Body of pancreas (tissue), 4 donors: ENCODE measurements around the gene LIF. TPM values are rescaled to one million over a fixed set of nuclear protein-coding genes. Genes with fewer than 3 reads are reported as not detected.

ENCODE experiments used
- ATAC-seq: fragments of 150-250 bp; one replicate; pipeline ENCODE4 v1.9.1; 2016
- DNase-seq, 4 donors: peaks; one replicate each; pipeline ENCODE4 v3.0.0-alpha.2; 2019
- H3K27ac ChIP-seq, 4 donors: fragments of 200-600 bp; sonication (generic); 1 replicate in 3 of 4; 2 replicates in 1 of 4; pipeline versions ENCODE4 v1.5.1 to v1.6.1; 2016 to 2019; ENCODE audit warnings: mild to moderate bottlenecking in 1 of 4, mixed read lengths in 1 of 4, moderate library complexity in 1 of 4
- H3K27me3 ChIP-seq, 2 donors: fragments of 200-600 bp; sonication (generic); one replicate each; pipeline ENCODE4 v1.6.0; 2016; ENCODE audit warnings: mild to moderate bottlenecking in 1 of 2
- H3K36me3 ChIP-seq, 2 donors: fragments of 200-600 bp; sonication (generic); replicated peaks in 1 of 2; 2 replicates each; pipeline ENCODE4 v1.5.1; 2016; ENCODE audit warnings: low read depth in 2 of 2; ENCODE audit not compliant: insufficient read depth in 1 of 2
- H3K4me1 ChIP-seq: fragments of 200-600 bp; sonication (generic); one replicate; pipeline ENCODE4 v1.6.0; 2016
- H3K4me3 ChIP-seq, 2 donors: fragments of 200-600 bp; sonication (generic); 1 replicate in 1 of 2; 2 replicates in 1 of 2; pipeline ENCODE4 v1.5.1; 2016 to 2019
- H3K9me3 ChIP-seq, 3 donors: fragments of 200-600 bp; sonication (generic); 1 replicate in 2 of 3; 2 replicates in 1 of 3; pipeline ENCODE4 v1.5.1; 2016
- CTCF ChIP-seq, 7 experiments: fragments of 450-650 bp in 4 of 7; fragments of 200-600 bp in 3 of 7; sonication (generic) in 3 of 7; IDR thresholded peaks; one replicate each; pipeline ENCODE4 v1.5.1; 2016 to 2019; ENCODE audit warnings: antibody characterized with exemption in 7 of 7
- POLR2A ChIP-seq, 3 donors: fragments of 450-650 bp; IDR thresholded peaks; one replicate each; pipeline ENCODE4 v1.6.1; 2016; ENCODE audit warnings: antibody characterized with exemption in 3 of 3, mild to moderate bottlenecking in 2 of 3
- WGBS, 2 donors: methylation state at CpG; one replicate each; pipeline ENCODE4 v1.1.5; 2017; 5-methylcytosine and 5-hydroxymethylcytosine counted together
- intact Hi-C: fragments of 100-400 bp; cut with DNase I; formaldehyde crosslinking; loops from one replicate; pipeline ENCODE4 v1.15.1; 2023
- total RNA-seq, 2 donors: library from RNA; depleted of rRNA; stranded (reverse); fragments of >200 nt; gene quantifications; one replicate each; pipeline ENCODE4 v1.1.0, GENCODE V29; 2016

LIF gene
- total RNA-seq, 2 donors from 2014 or later = 0.52 to 1.3 TPM

DNA sequence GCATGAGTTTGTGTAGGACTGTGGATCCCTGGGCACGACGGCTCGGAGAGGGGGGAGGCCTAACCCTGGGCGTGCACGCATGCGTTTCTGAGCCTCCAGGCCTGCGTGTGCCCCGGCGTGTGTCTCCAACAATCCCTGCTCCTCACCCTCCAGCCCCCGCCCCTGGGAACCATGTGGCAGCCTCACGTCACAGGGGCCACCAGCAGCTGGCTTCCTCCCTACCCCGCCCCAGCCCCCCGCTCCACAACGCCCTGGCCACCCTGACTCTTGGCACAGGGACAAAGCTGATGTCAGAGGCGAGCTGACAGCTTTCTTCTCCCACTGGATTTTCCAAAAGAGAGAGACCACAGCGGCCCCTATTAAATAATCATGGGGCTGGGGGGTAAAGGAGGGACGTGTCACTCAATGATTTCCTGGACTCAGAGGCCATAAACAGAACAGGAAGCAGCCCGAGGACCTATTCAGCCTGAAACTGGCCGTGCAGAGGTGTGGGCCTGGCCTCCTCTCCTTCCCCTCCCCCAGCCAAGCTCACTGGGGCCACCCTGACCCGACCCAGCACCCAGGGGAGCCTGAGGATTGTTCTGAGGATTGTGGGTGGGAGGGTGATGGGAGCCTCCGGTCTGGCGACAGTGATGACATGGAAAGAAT, 6.8 kb upstream of the LIF start:
- Histone ChIP-seq H3K27me3 (no peaks in the 10 kb centered on the region), H3K36me3 (no peaks in the 10 kb centered on the region), H3K4me1 (peaks cover 22% of the 10 kb centered on the region), H3K9me3 (no peaks in the 10 kb centered on the region), H3K4me3 (no peak overlapping the region), H3K27ac (peak overlapping the region in 3 of 4 donors; percentile 22 to 69 (median 29))
- peak in 1 of 3 donors; percentile 22 for TF ChIP-seq POLR2A (IDR thresholded peaks at IDR 0.05)
- no peak for TF ChIP-seq CTCF (IDR thresholded peaks at IDR 0.05)
- peak; percentile 60 to 80 (median 71) for DNase-seq
- intact Hi-C loops = no loop called here
- WGBS, 2 donors = 29 to 57% methylated on average over 15 to 21 of the region's 22 CpGs
- peak; percentile 37 for ATAC-seq

DNA sequence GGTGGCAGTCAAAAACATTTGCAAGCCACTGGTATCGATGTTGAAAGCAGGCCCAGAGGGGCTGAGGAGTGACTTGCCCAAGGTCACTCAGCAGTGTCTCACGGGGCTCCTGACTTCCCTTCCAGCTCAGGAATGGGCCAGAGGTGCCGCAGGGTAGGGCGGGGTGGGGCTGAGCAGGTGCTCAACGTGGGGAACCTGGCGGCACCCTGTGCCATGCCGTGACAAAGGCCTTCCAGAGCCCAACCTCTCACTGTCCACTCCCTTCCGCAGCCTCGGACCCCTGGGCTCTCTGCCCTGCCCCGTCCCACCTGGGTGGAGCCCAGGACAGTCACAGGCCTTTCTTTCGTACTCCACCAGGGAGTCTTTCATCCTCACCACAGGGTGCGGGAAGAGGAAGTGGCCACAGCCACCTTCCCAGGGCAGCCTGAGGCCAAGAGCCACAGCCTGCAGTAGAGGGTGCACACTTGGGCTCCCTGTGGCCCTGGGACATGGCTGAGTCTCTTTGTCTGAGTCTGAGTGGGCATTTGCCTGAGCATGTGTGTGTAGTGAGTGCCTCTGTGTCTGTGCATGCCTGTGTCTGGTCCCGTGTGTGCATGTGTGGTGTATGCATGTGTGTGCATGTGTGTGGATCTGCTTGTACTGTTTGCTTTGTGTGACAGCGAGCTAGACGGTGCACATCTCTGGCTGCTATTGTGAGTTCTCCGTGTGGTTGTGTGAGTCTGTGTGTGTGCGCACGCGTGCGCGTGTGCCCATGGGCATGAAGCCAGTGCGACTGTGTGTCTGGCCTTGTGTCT, 6.0 kb upstream of the LIF start:
- intact Hi-C loops = no loop called here
- H3K36me3 ChIP-seq = no peaks in the 10 kb centered on the region
- WGBS, 2 donors = 66 to 91% methylated on average over 10 to 22 of the region's 22 CpGs
- no peak overlapping the region for H3K4me3 ChIP-seq
- H3K4me1 ChIP-seq = peaks cover 22% of the 10 kb centered on the region
- DNase-seq (no peak), ATAC-seq (no peak)
- H3K9me3 ChIP-seq = no peaks in the 10 kb centered on the region
- peaks cover 0 to 2% of the 10 kb centered on the region in 2 donors for H3K27me3 ChIP-seq
- TF ChIP-seq POLR2A (IDR thresholded peaks at IDR 0.05) (no peak), CTCF (IDR thresholded peaks at IDR 0.05) (no peak)
- peak overlapping the region in 3 of 4 donors; percentile 22 to 69 (median 29) for H3K27ac ChIP-seq

DNA sequence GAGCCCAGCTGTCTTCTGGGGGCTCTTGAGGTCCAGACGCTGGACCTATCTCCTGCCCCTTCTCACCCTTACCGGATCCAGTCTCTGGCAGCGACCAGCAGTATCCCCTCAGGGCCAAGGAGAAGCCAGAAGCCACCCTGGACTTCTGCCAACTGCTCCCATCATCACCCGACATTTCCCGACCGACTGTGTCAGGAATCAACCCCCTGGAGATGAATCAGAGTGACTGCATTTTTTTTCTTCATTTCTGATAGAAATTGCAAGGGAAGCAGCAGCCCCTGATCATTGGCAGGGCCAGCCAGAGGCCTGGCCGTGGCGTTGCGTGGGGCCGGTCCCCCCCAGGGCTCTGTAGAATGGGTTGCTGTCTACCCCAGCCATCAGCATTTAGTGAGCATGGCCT, 5.2 kb upstream of the LIF start:
- Histone ChIP-seq H3K36me3 (no peaks in the 10 kb centered on the region), H3K4me1 (peaks cover 31% of the 10 kb centered on the region), H3K9me3 (no peaks in the 10 kb centered on the region), H3K27me3 (peaks cover 0 to 6% of the 10 kb centered on the region in 2 donors), H3K27ac (no peak overlapping the region), H3K4me3 (no peak overlapping the region)
- WGBS, 2 donors = 67 to 68% methylated on average over 10 of the region's 10 CpGs
- no peak for DNase-seq
- TF ChIP-seq POLR2A (IDR thresholded peaks at IDR 0.05) (no peak), CTCF (IDR thresholded peaks at IDR 0.05) (no peak)
- intact Hi-C loops = no loop called here
- no peak for ATAC-seq

- DNase-seq (peak; percentile 42 to 67 (median 60)), ATAC-seq (peak; percentile 67)
- peak overlapping the region in 3 of 4 donors; percentile 30 to 59 (median 48) for H3K27ac ChIP-seq
- WGBS, 2 donors = 49% methylated on average over 7 to 12 of the region's 12 CpGs
- H3K4me1 ChIP-seq = peaks cover 32% of the 10 kb centered on the region
- H3K9me3 ChIP-seq = no peaks in the 10 kb centered on the region
- no peaks in the 10 kb centered on the region for H3K36me3 ChIP-seq
- intact Hi-C loops = no loop called here
- peaks cover 0 to 12% of the 10 kb centered on the region in 2 donors for H3K27me3 ChIP-seq
- no peak overlapping the region for H3K4me3 ChIP-seq
- TF ChIP-seq POLR2A (IDR thresholded peaks at IDR 0.05) (no peak), CTCF (IDR thresholded peaks at IDR 0.05) (no peak)
These were observed 4.2 kb upstream of the LIF start for GRCh38 chr22:30250661-30251267.
